BJ (cell line): ENCODE measurements around the gene LRRC4B. TPM values are rescaled to one million over a fixed set of nuclear protein-coding genes. Genes with fewer than 3 reads are reported as not detected.

Experiments
- CTCF ChIA-PET: fragments of 350-600 bp; formaldehyde crosslinking; extraction: SDS; loops from one replicate; lab custom pipeline; 2021; ENCODE audit warnings: antibody characterized with exemption, inconsistent platforms; lab: Yijun Ruan, JAX
- POLR2A ChIA-PET: fragments of 300-600 bp; sonication (Branson Sonifier 250); formaldehyde crosslinking; extraction: SDS; loops from one replicate; lab custom pipeline; 2021; ENCODE audit warnings: antibody characterized with exemption; lab: Charles Lee
- DNase-seq: peaks from one replicate; pipeline ENCODE4 v3.0.0-alpha.2; 2011; ENCODE audit warnings: low read depth
- H3K27me3 ChIP-seq: 2 replicates; pipeline ENCODE4 v1.6.0; 2011; ENCODE audit warnings: low read length; ENCODE audit not compliant: control insufficient read depth, insufficient read depth
- H3K36me3 ChIP-seq: 2 replicates; pipeline ENCODE4 v1.5.1; 2011; ENCODE audit warnings: low read length; ENCODE audit not compliant: control insufficient read depth, insufficient read depth
- H3K4me3 ChIP-seq: 2 replicates; pipeline ENCODE4 v1.5.1; 2011; ENCODE audit warnings: low read depth, mild to moderate bottlenecking, control low read depth, low read length
- polyA plus RNA-seq: library from polyadenylated mRNA; depleted of rRNA; stranded (reverse); fragments of >200 nt; gene quantifications from 2 replicates; pipeline ENCODE4 v1.2.3, GENCODE V29; 2011
- TF ChIP-seq, protein P1 (sequence below): IDR thresholded peaks from 2 replicates; pipeline ENCODE4 v1.5.1; 2011; ENCODE audit warnings: low read depth, mild to moderate bottlenecking, control low read depth, inconsistent platforms, low read length, moderate library complexity; ENCODE audit not compliant: insufficient read depth

Gene LRRC4B
- polyA plus RNA-seq, 1 experiment = 0.06 TPM

GRCh38 chr19:50482916-50483315, 85.3 kb downstream of the LRRC4B start:
- Histone ChIP-seq H3K36me3 (peaks cover 32% of the 10 kb centered on the region), H3K4me3 (no peak overlapping the region), H3K27me3 (peaks cover 5% of the 10 kb centered on the region; the same call in 1 of the 2 replicates)
- ChIA-PET POLR2A (no interaction called here), CTCF (interaction anchor here (1.2 to 1.3 kb wide), 2 partner anchors 74 to 126 kb away, joined by 3 read pairs; no protein-coding TSS in a partner anchor)
- TF ChIP-seq, protein P1, sequence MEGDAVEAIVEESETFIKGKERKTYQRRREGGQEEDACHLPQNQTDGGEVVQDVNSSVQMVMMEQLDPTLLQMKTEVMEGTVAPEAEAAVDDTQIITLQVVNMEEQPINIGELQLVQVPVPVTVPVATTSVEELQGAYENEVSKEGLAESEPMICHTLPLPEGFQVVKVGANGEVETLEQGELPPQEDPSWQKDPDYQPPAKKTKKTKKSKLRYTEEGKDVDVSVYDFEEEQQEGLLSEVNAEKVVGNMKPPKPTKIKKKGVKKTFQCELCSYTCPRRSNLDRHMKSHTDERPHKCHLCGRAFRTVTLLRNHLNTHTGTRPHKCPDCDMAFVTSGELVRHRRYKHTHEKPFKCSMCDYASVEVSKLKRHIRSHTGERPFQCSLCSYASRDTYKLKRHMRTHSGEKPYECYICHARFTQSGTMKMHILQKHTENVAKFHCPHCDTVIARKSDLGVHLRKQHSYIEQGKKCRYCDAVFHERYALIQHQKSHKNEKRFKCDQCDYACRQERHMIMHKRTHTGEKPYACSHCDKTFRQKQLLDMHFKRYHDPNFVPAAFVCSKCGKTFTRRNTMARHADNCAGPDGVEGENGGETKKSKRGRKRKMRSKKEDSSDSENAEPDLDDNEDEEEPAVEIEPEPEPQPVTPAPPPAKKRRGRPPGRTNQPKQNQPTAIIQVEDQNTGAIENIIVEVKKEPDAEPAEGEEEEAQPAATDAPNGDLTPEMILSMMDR = no peak
- DNase-seq = no peak

- peaks cover 3% of the 10 kb centered on the region; the same call in 1 of the 2 replicates for H3K27me3 ChIP-seq
- POLR2A ChIA-PET = no interaction called here
- TF ChIP-seq, protein P1 = no peak
- H3K4me3 ChIP-seq = no peak overlapping the region
- H3K36me3 ChIP-seq = peaks cover 32% of the 10 kb centered on the region
- no peak for DNase-seq
- CTCF ChIA-PET = interaction anchor here (1.3 kb wide), 1 partner anchor 74 kb away, joined by 3 read pairs; no protein-coding TSS in a partner anchor
Observed at GRCh38 chr19:50482271-50482855, 85.9 kb downstream of the LRRC4B start.

DNA sequence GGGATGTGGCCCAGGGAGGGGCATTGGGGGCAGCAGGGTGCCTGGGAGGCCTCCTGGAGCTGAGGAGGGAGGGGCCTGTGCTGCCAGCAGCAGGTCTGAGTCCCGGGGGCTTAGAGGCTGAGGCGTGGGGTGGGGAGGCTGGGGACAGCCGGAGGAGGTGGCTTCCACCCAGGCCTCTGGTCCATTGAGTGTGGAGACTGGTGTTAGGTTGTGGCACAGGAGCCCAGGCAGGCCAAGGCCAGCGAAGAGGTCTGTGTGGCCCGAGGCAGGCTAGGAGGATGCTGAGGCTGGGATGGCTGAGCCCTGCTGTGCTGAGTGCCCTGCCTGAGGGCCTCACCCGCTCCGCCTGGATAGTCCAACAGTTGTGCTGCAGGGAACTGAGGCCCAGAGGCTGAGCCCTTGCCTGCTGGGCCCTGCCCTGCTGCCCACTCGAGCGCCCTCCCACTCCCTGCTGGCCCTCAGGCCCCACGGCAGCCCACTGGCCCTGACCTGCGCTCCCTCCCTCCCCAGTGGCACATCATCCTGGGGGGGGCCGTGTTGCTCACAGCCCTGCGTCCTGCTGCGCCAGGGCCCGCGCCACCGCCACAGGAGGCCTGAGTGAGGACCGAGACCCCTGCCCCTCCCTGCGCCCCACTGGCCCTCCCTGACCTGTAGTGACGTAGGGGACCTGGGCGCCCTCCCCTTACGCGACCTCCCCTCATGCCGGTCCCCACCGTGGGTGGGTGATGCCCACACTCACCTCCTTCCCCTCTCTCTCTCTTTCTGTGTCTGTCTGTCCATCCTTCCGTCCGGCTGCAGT, 86.7 kb downstream of the LRRC4B start:
- ChIA-PET POLR2A (no interaction called here), CTCF (no interaction called here)
- peaks cover 32% of the 10 kb centered on the region for H3K36me3 ChIP-seq
- DNase-seq = no peak
- H3K27me3 ChIP-seq = no peaks in the 10 kb centered on the region
- no peak overlapping the region for H3K4me3 ChIP-seq
- TF ChIP-seq, protein P1 = no peak

DNA sequence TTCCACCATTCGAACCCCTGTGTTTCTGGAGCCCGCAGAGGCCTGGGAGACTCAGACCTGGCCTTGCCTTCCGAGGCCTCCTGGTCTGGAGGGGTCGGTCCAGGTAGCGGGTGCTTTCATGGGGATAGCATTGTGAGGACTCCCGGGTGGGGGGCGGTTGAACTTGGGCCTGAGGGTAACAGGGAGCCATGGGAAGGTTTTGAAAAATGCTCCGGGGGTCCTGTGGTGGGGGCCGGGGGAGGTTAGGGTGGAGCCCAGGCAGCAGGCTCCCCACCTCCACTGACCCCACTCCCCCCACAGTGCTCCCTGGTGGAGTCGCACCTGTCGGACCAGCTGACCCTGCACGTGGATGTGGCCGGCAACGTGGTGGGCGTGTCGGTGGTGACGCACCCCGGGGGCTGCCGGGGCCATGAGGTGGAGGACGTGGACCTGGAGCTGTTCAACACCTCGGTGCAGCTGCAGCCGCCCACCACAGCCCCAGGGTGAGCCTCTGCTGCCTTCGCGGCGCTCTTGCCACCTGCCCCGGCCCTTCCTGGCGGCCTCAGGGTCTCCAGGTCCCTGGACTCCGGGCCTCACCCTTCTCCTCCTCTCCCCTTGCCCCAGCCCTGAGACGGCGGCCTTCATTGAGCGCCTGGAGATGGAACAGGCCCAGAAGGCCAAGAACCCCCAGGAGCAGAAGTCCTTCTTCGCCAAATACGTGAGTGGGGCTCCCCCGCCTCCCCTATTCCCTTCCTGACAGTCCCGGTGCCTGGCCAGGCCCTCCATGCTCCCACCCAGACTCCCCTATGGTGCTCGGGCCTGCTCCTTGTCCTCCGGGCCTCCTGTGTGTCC, 87.7 kb downstream of the LRRC4B start:
- peaks cover 32% of the 10 kb centered on the region for H3K36me3 ChIP-seq

More for the DNA sequence above, 87.7 kb downstream of the LRRC4B start:
- H3K27me3 ChIP-seq = no peaks in the 10 kb centered on the region
- no peak for DNase-seq
- POLR2A ChIA-PET = interaction anchor here (0.5 kb wide), 1 partner anchor 91 kb away, joined by 11 read pairs; no protein-coding TSS in a partner anchor
- CTCF ChIA-PET = interaction anchor here (1.7 kb wide), 1 partner anchor 30 kb away, joined by 4 read pairs; no protein-coding TSS in a partner anchor
- no peak overlapping the region for H3K4me3 ChIP-seq
- TF ChIP-seq, protein P1 = no peak
